ENCODE results near the gene DTX1. TPM values are rescaled to one million over a fixed set of nuclear protein-coding genes. Genes with fewer than 3 reads are reported as not detected.
A peak's percentile ranks its signal among the peaks of the same experiment; 100 is the strongest.

Gene DTX1
- polyA plus RNA-seq, 1 donor (not counting 4 experiments of a cell fraction or from before 2014, with no cell fraction given) = not detected

DNA sequence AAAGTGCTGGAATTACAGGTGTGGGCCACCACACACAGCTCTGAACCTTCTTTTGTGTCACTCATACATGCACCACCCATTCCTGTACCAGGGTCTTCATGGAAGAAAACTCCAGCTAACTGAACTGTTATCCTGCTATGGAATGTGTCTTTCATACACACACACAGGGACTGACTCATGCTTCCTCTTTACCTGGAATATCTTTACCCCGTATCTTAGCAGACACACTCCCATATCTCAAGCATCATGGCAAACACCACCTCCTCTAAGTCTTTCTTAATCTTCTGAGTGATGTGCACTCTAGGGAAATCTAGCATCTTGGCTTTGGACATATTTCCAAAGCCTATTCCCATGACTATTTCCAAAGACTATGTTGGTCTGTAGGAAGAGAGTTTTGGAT, 35.0 kb upstream of the DTX1 start:
- no peak overlapping the region for H2AFZ ChIP-seq (ENCODE audit: control insufficient read depth, low read length)
- no peaks in the 10 kb centered on the region for H3K36me3 ChIP-seq (ENCODE audit: control insufficient read depth in 2 of 2, extremely low read depth in 1 of 2, insufficient read depth in 2 of 2, low read length in 2 of 2)
- dilution Hi-C loops (cut with MboI; ENCODE audit: extremely low pct_ligation_motif_present, low sequenced_read_pairs) = no loop called here
- H3K4me3 ChIP-seq (ENCODE audit: control insufficient read depth in 2 of 3, extremely low read depth in 1 of 3, insufficient read depth in 2 of 3, low read depth in 1 of 3, low read length in 3 of 3) = no peak overlapping the region
- H3K9me1 ChIP-seq (ENCODE audit: control insufficient read depth, extremely low read depth, insufficient read depth, low read length) = no peaks in the 10 kb centered on the region
- H3K27me3 ChIP-seq (ENCODE audit: control insufficient read depth, extremely low read depth, insufficient read depth, low read length) = no peaks in the 10 kb centered on the region
- H4K20me1 ChIP-seq (ENCODE audit: control insufficient read depth, extremely low read depth, insufficient read depth, low read length) = no peaks in the 10 kb centered on the region
- FAIRE-seq (peak; percentile 46), DNase-seq (ENCODE audit: low read depth, low spot score) (no peak)
- TF ChIP-seq, protein P1, sequence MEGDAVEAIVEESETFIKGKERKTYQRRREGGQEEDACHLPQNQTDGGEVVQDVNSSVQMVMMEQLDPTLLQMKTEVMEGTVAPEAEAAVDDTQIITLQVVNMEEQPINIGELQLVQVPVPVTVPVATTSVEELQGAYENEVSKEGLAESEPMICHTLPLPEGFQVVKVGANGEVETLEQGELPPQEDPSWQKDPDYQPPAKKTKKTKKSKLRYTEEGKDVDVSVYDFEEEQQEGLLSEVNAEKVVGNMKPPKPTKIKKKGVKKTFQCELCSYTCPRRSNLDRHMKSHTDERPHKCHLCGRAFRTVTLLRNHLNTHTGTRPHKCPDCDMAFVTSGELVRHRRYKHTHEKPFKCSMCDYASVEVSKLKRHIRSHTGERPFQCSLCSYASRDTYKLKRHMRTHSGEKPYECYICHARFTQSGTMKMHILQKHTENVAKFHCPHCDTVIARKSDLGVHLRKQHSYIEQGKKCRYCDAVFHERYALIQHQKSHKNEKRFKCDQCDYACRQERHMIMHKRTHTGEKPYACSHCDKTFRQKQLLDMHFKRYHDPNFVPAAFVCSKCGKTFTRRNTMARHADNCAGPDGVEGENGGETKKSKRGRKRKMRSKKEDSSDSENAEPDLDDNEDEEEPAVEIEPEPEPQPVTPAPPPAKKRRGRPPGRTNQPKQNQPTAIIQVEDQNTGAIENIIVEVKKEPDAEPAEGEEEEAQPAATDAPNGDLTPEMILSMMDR (optimal IDR thresholded peaks at IDR 0.05 in 1 of 3, IDR thresholded peaks at IDR 0.05 in 1 of 3, conservative IDR thresholded peaks at IDR 0.05 in 1 of 3; ENCODE audit: extremely low read depth in 1 of 3, insufficient read depth in 2 of 3, low read length in 3 of 3) = no peak
- no peak for TF ChIP-seq EZH2 (IDR thresholded peaks at IDR 0.05; ENCODE audit: low read length)
- peaks cover 18% of the 10 kb centered on the region for H3K4me1 ChIP-seq (ENCODE audit: control insufficient read depth, extremely low read depth, insufficient read depth, low read length)
- no peaks in the 10 kb centered on the region for H3K9me3 ChIP-seq (ENCODE audit: control insufficient read depth, low read depth, low read length)
- H3K27ac ChIP-seq (ENCODE audit: control insufficient read depth, insufficient read depth, low read length) = no peak overlapping the region
- H3K9ac ChIP-seq (ENCODE audit: control insufficient read depth, extremely low read depth, insufficient read depth, low read length) = no peak overlapping the region
- no peak overlapping the region for H3K4me2 ChIP-seq (ENCODE audit: control insufficient read depth, extremely low read depth, insufficient read depth, low read depth, low read length)
- H3K79me2 ChIP-seq (ENCODE audit: control insufficient read depth, insufficient read depth, low read length) = no peaks in the 10 kb centered on the region

- DNase-seq (ENCODE audit: low read depth, low spot score) = no peak
- no peaks in the 10 kb centered on the region for H3K27me3 ChIP-seq (ENCODE audit: control insufficient read depth, extremely low read depth, insufficient read depth, low read length)
- no peak overlapping the region for H3K9ac ChIP-seq (ENCODE audit: control insufficient read depth, extremely low read depth, insufficient read depth, low read length)
- no peak for FAIRE-seq
- no peak for TF ChIP-seq EZH2 (IDR thresholded peaks at IDR 0.05; ENCODE audit: low read length)
- TF ChIP-seq, protein P1 (optimal IDR thresholded peaks at IDR 0.05 in 1 of 3, IDR thresholded peaks at IDR 0.05 in 1 of 3, conservative IDR thresholded peaks at IDR 0.05 in 1 of 3; ENCODE audit: extremely low read depth in 1 of 3, insufficient read depth in 2 of 3, low read length in 3 of 3) = no peak
- peaks cover 18% of the 10 kb centered on the region for H3K4me1 ChIP-seq (ENCODE audit: control insufficient read depth, extremely low read depth, insufficient read depth, low read length)
- no peak overlapping the region for H3K4me3 ChIP-seq (ENCODE audit: control insufficient read depth in 2 of 3, extremely low read depth in 1 of 3, insufficient read depth in 2 of 3, low read depth in 1 of 3, low read length in 3 of 3)
- H3K9me1 ChIP-seq (ENCODE audit: control insufficient read depth, extremely low read depth, insufficient read depth, low read length) = no peaks in the 10 kb centered on the region
- no peaks in the 10 kb centered on the region for H4K20me1 ChIP-seq (ENCODE audit: control insufficient read depth, extremely low read depth, insufficient read depth, low read length)
- no peaks in the 10 kb centered on the region for H3K9me3 ChIP-seq (ENCODE audit: control insufficient read depth, low read depth, low read length)
- no peak overlapping the region for H3K27ac ChIP-seq (ENCODE audit: control insufficient read depth, insufficient read depth, low read length)
- no peaks in the 10 kb centered on the region for H3K79me2 ChIP-seq (ENCODE audit: control insufficient read depth, insufficient read depth, low read length)
- no peak overlapping the region for H3K4me2 ChIP-seq (ENCODE audit: control insufficient read depth, extremely low read depth, insufficient read depth, low read depth, low read length)
- no peak overlapping the region for H2AFZ ChIP-seq (ENCODE audit: control insufficient read depth, low read length)
- no peaks in the 10 kb centered on the region for H3K36me3 ChIP-seq (ENCODE audit: control insufficient read depth in 2 of 2, extremely low read depth in 1 of 2, insufficient read depth in 2 of 2, low read length in 2 of 2)
- dilution Hi-C loops (cut with MboI; ENCODE audit: extremely low pct_ligation_motif_present, low sequenced_read_pairs) = no loop called here
Observed at GRCh38 chr12:113022563-113023297, 33.8 kb upstream of the DTX1 start.

Data from keratinocyte (primary cell).